ENCODE results near the gene TIPARP. TPM values are rescaled to one million over a fixed set of nuclear protein-coding genes. Genes with fewer than 3 reads are reported as not detected.

The TIPARP gene
- total RNA-seq, 2 donors from 2014 or later = 126 to 180 TPM

GRCh38 chr3:156716105-156716862 lies 41.9 kb downstream of the TIPARP start:
- no peaks in the 10 kb centered on the region for H3K27me3 Mint-ChIP-seq
- peaks cover 3% of the 10 kb centered on the region for H3K4me1 Mint-ChIP-seq
- DNase-seq = no peak
- H3K36me3 Mint-ChIP-seq (ENCODE audit: low read depth) = no peaks in the 10 kb centered on the region
- H3K27ac Mint-ChIP-seq = peak overlapping the region; percentile 41
- no peak for ATAC-seq
- no peak overlapping the region for H3K4me3 Mint-ChIP-seq
- no peaks in the 10 kb centered on the region for H3K9me3 ChIP-seq (ENCODE audit: control insufficient read depth, low read length, poor library complexity, severe bottlenecking)

- H3K36me3 Mint-ChIP-seq (ENCODE audit: low read depth) = no peaks in the 10 kb centered on the region
- peaks cover 3% of the 10 kb centered on the region for H3K4me1 Mint-ChIP-seq
- H3K27ac Mint-ChIP-seq = no peak overlapping the region
- no peak overlapping the region for H3K4me3 Mint-ChIP-seq
- ATAC-seq (no peak), DNase-seq (no peak)
- no peaks in the 10 kb centered on the region for H3K27me3 Mint-ChIP-seq
- no peaks in the 10 kb centered on the region for H3K9me3 ChIP-seq (ENCODE audit: control insufficient read depth, low read length, poor library complexity, severe bottlenecking)
These were observed 44.4 kb downstream of the TIPARP start for GRCh38 chr3:156718622-156719306.

- no peak for ATAC-seq
- no peaks in the 10 kb centered on the region for H3K36me3 Mint-ChIP-seq (ENCODE audit: low read depth)
- H3K4me3 Mint-ChIP-seq = no peak overlapping the region
- H3K9me3 ChIP-seq (ENCODE audit: control insufficient read depth, low read length, poor library complexity, severe bottlenecking) = no peaks in the 10 kb centered on the region
- H3K27me3 Mint-ChIP-seq = no peaks in the 10 kb centered on the region
- H3K27ac Mint-ChIP-seq = no peak overlapping the region
- no peak for DNase-seq
- H3K4me1 Mint-ChIP-seq = peaks cover 3% of the 10 kb centered on the region
These were observed 46.4 kb downstream of the TIPARP start for GRCh38 chr3:156720826-156721225.

GRCh38 chr3:156721687-156722618 lies 47.6 kb downstream of the TIPARP start:
- H3K36me3 Mint-ChIP-seq (ENCODE audit: low read depth) = no peaks in the 10 kb centered on the region
- H3K4me1 Mint-ChIP-seq = peaks cover 3% of the 10 kb centered on the region
- no peaks in the 10 kb centered on the region for H3K27me3 Mint-ChIP-seq
- DNase-seq (no peak), ATAC-seq (no peak)
- H3K27ac Mint-ChIP-seq = no peak overlapping the region
- no peaks in the 10 kb centered on the region for H3K9me3 ChIP-seq (ENCODE audit: control insufficient read depth, low read length, poor library complexity, severe bottlenecking)
- no peak overlapping the region for H3K4me3 Mint-ChIP-seq

GRCh38 chr3:156723182-156723619 lies 48.8 kb downstream of the TIPARP start:
- no peak overlapping the region for H3K4me3 Mint-ChIP-seq
- H3K27me3 Mint-ChIP-seq = no peaks in the 10 kb centered on the region
- H3K36me3 Mint-ChIP-seq (ENCODE audit: low read depth) = no peaks in the 10 kb centered on the region
- peaks cover 1% of the 10 kb centered on the region for H3K4me1 Mint-ChIP-seq
- no peak for ATAC-seq
- DNase-seq = no peak
- peak overlapping the region; percentile 32 for H3K27ac Mint-ChIP-seq
- H3K9me3 ChIP-seq (ENCODE audit: control insufficient read depth, low read length, poor library complexity, severe bottlenecking) = no peaks in the 10 kb centered on the region

GRCh38 chr3:156725682-156726081 lies 51.3 kb downstream of the TIPARP start:
- ATAC-seq = no peak
- no peaks in the 10 kb centered on the region for H3K9me3 ChIP-seq (ENCODE audit: control insufficient read depth, low read length, poor library complexity, severe bottlenecking)
- no peaks in the 10 kb centered on the region for H3K36me3 Mint-ChIP-seq (ENCODE audit: low read depth)
- H3K4me1 Mint-ChIP-seq = no peaks in the 10 kb centered on the region
- H3K4me3 Mint-ChIP-seq = no peak overlapping the region
- no peak for DNase-seq
- H3K27me3 Mint-ChIP-seq = no peaks in the 10 kb centered on the region
- H3K27ac Mint-ChIP-seq = no peak overlapping the region

- Mint-ChIP-seq H3K27ac (no peak overlapping the region), H3K27me3 (no peaks in the 10 kb centered on the region), H3K36me3 (ENCODE audit: low read depth) (no peaks in the 10 kb centered on the region), H3K4me3 (no peak overlapping the region), H3K4me1 (no peaks in the 10 kb centered on the region)
- DNase-seq = no peak
- H3K9me3 ChIP-seq (ENCODE audit: control insufficient read depth, low read length, poor library complexity, severe bottlenecking) = no peaks in the 10 kb centered on the region
- no peak for ATAC-seq
These were observed 52.1 kb downstream of the TIPARP start for GRCh38 chr3:156726456-156726855.

- ATAC-seq (no peak), DNase-seq (no peak)
- H3K9me3 ChIP-seq (ENCODE audit: control insufficient read depth, low read length, poor library complexity, severe bottlenecking) = no peaks in the 10 kb centered on the region
- H3K27me3 Mint-ChIP-seq = no peaks in the 10 kb centered on the region
- no peak overlapping the region for H3K4me3 Mint-ChIP-seq
- no peak overlapping the region for H3K27ac Mint-ChIP-seq
- no peaks in the 10 kb centered on the region for H3K4me1 Mint-ChIP-seq
- no peaks in the 10 kb centered on the region for H3K36me3 Mint-ChIP-seq (ENCODE audit: low read depth)
These were observed 53.3 kb downstream of the TIPARP start for GRCh38 chr3:156727519-156728205.

GRCh38 chr3:156728267-156728985 lies 54.0 kb downstream of the TIPARP start:
- H3K4me3 Mint-ChIP-seq = no peak overlapping the region

GRCh38 chr3:156729460-156730179 lies 55.2 kb downstream of the TIPARP start:
- Mint-ChIP-seq H3K4me1 (no peaks in the 10 kb centered on the region), H3K27me3 (no peaks in the 10 kb centered on the region), H3K27ac (no peak overlapping the region), H3K4me3 (no peak overlapping the region), H3K36me3 (ENCODE audit: low read depth) (no peaks in the 10 kb centered on the region)
- no peaks in the 10 kb centered on the region for H3K9me3 ChIP-seq (ENCODE audit: control insufficient read depth, low read length, poor library complexity, severe bottlenecking)
- ATAC-seq (no peak), DNase-seq (no peak)

More at GRCh38 chr3:156728267-156728985, 54.0 kb downstream of the TIPARP start:
- Mint-ChIP-seq H3K4me1 (no peaks in the 10 kb centered on the region), H3K27me3 (no peaks in the 10 kb centered on the region), H3K27ac (no peak overlapping the region), H3K36me3 (ENCODE audit: low read depth) (no peaks in the 10 kb centered on the region)
- no peak for DNase-seq
- H3K9me3 ChIP-seq (ENCODE audit: control insufficient read depth, low read length, poor library complexity, severe bottlenecking) = no peaks in the 10 kb centered on the region
- ATAC-seq = no peak

- no peaks in the 10 kb centered on the region for H3K9me3 ChIP-seq (ENCODE audit: control insufficient read depth, low read length, poor library complexity, severe bottlenecking)
- no peaks in the 10 kb centered on the region for H3K4me1 Mint-ChIP-seq
- no peak overlapping the region for H3K27ac Mint-ChIP-seq
- H3K27me3 Mint-ChIP-seq = no peaks in the 10 kb centered on the region
- ATAC-seq (no peak), DNase-seq (no peak)
- no peaks in the 10 kb centered on the region for H3K36me3 Mint-ChIP-seq (ENCODE audit: low read depth)
- no peak overlapping the region for H3K4me3 Mint-ChIP-seq
These were observed 57.4 kb downstream of the TIPARP start for GRCh38 chr3:156731813-156732212.

- no peaks in the 10 kb centered on the region for H3K9me3 ChIP-seq (ENCODE audit: control insufficient read depth, low read length, poor library complexity, severe bottlenecking)
- H3K4me3 Mint-ChIP-seq = no peak overlapping the region
- no peaks in the 10 kb centered on the region for H3K36me3 Mint-ChIP-seq (ENCODE audit: low read depth)
- H3K27me3 Mint-ChIP-seq = no peaks in the 10 kb centered on the region
- ATAC-seq = no peak
- DNase-seq = no peak
- no peak overlapping the region for H3K27ac Mint-ChIP-seq
- H3K4me1 Mint-ChIP-seq = no peaks in the 10 kb centered on the region
These were observed 57.9 kb downstream of the TIPARP start for GRCh38 chr3:156732261-156732660.
